ENCODE measurements around the gene SGCD.

SGCD gene

GRCh38 chr5:156590978-156591377 is 264.0 kb downstream of the SGCD start (continued):
- no peak for TF ChIP-seq BCL6B (tag by site-specific recombination; IDR thresholded peaks at IDR 0.05)
- no peak for TF ChIP-seq ZNF521 (tag by site-specific recombination; IDR thresholded peaks at IDR 0.05)
- no peak for TF ChIP-seq ZNF335 (tag by site-specific recombination; conservative IDR thresholded peaks at IDR 0.05)
- TF ChIP-seq ZNF426 (tag by site-specific recombination; IDR thresholded peaks at IDR 0.05), result no peak

GRCh38 chr5:156591631-156592030 is 264.7 kb downstream of the SGCD start:
- POLR2A ChIA-PET, result no interaction called here
- Histone ChIP-seq H3K4me1 (ENCODE audit: control insufficient read depth, insufficient read depth, low read length) (no peaks in the 10 kb centered on the region), H3K9me3 (ENCODE audit: control insufficient read depth, insufficient read depth, low read depth, low read length) (no peaks in the 10 kb centered on the region), H3K27ac (ENCODE audit: extremely low read depth, low read depth, low read length) (no peak overlapping the region), H3K36me3 (ENCODE audit: control insufficient read depth in 2 of 2, insufficient read depth in 1 of 2, low read length in 2 of 2) (no peaks in the 10 kb centered on the region), H3K4me3 (ENCODE audit: low read depth, low read length) (no peak overlapping the region)
- TF ChIP-seq GLI4 (tag by site-specific recombination; IDR thresholded peaks at IDR 0.05) (no peak), GLIS2 (tag by site-specific recombination; IDR thresholded peaks at IDR 0.05) (no peak), ZNF621 (tag by site-specific recombination; IDR thresholded peaks at IDR 0.05) (no peak), ZBTB10 (tag by site-specific recombination; IDR thresholded peaks at IDR 0.05) (no peak), ZNF548 (tag by site-specific recombination; IDR thresholded peaks at IDR 0.05) (no peak), ZNF404 (tag by site-specific recombination; IDR thresholded peaks at IDR 0.05) (no peak), ZNF580 (tag by site-specific recombination; IDR thresholded peaks at IDR 0.05) (no peak)
- CTCF ChIA-PET, result no interaction called here

- CTCF ChIA-PET, result no interaction called here
- H3K4me1 ChIP-seq (ENCODE audit: control insufficient read depth, insufficient read depth, low read length), result no peaks in the 10 kb centered on the region
- H3K9me3 ChIP-seq (ENCODE audit: control insufficient read depth, insufficient read depth, low read depth, low read length), result no peaks in the 10 kb centered on the region
- POLR2A ChIA-PET, result no interaction called here
- TF ChIP-seq ZEB2 (tag by site-specific recombination; IDR thresholded peaks at IDR 0.05) (no peak), FEZF1 (tag by site-specific recombination; IDR thresholded peaks at IDR 0.05) (no peak), ZNF501 (tag by site-specific recombination; IDR thresholded peaks at IDR 0.05) (no peak), ZNF707 (tag by site-specific recombination; IDR thresholded peaks at IDR 0.05) (no peak), ZNF654 (tag by site-specific recombination; IDR thresholded peaks at IDR 0.05; ENCODE audit: low read depth) (no peak), HOXD13 (CRISPR knock-in tag; IDR thresholded peaks at IDR 0.05; ENCODE audit: borderline replicate concordance) (no peak), ZBTB49 (tag by site-specific recombination; IDR thresholded peaks at IDR 0.05; ENCODE audit: low read depth) (no peak), ZNF791 (tag by site-specific recombination; IDR thresholded peaks at IDR 0.05) (no peak), ZNF146 (tag by site-specific recombination; IDR thresholded peaks at IDR 0.05) (no peak), ZNF26 (tag by site-specific recombination; IDR thresholded peaks at IDR 0.05) (no peak), ZNF112 (tag by site-specific recombination; IDR thresholded peaks at IDR 0.05) (no peak), SP3 (tag by site-specific recombination; IDR thresholded peaks at IDR 0.05) (no peak), ZNF558 (tag by site-specific recombination; IDR thresholded peaks at IDR 0.05) (no peak), ZNF621 (tag by site-specific recombination; IDR thresholded peaks at IDR 0.05) (no peak), ZNF473 (tag by site-specific recombination; IDR thresholded peaks at IDR 0.05) (no peak), SCRT2 (tag by site-specific recombination; IDR thresholded peaks at IDR 0.05) (no peak), RBAK (tag by site-specific recombination; IDR thresholded peaks at IDR 0.05) (no peak), ZNF335 (tag by site-specific recombination; conservative IDR thresholded peaks at IDR 0.05) (no peak)
- H3K4me3 ChIP-seq (ENCODE audit: low read depth, low read length), result no peak overlapping the region
- no peak overlapping the region for H3K27ac ChIP-seq (ENCODE audit: extremely low read depth, low read depth, low read length)
- H3K36me3 ChIP-seq (ENCODE audit: control insufficient read depth in 2 of 2, insufficient read depth in 1 of 2, low read length in 2 of 2), result no peaks in the 10 kb centered on the region
These were observed 266.6 kb downstream of the SGCD start for GRCh38 chr5:156593546-156593945.

Measured in HEK293 (cell line).